DOHH2 (cell line): Measurements from ENCODE around the gene TNFRSF19.

Experiments used
- H3F3A ChIP-seq: fragments of 200-600 bp; sonication (generic), shearing (Covaris generic); 2 replicates; pipeline ENCODE4 v1.6.0; 2016; ENCODE audit warnings: antibody characterized with exemption, mild to moderate bottlenecking; ENCODE audit not compliant: control insufficient read depth, insufficient read depth
- H3K27ac ChIP-seq: fragments of 200-600 bp; sonication (generic); 2 replicates; pipeline ENCODE4 v1.5.1; 2014; ENCODE audit warnings: low read depth, mild to moderate bottlenecking, low read length, moderate library complexity
- H3K27me3 ChIP-seq: fragments of 200-600 bp; sonication (generic); 2 replicates; pipeline ENCODE4 v1.6.1; 2014; ENCODE audit warnings: mild to moderate bottlenecking, low read length, mixed read lengths; ENCODE audit not compliant: control insufficient read depth
- H3K36me3 ChIP-seq: fragments of 200-600 bp; sonication (generic); 2 replicates; pipeline ENCODE4 v1.6.1; 2014; ENCODE audit warnings: mild to moderate bottlenecking, low read length, moderate library complexity, mixed read lengths; ENCODE audit not compliant: control insufficient read depth
- H3K4me1 ChIP-seq: fragments of 200-600 bp; sonication (generic); 2 replicates; pipeline ENCODE4 v1.6.1; 2014; ENCODE audit warnings: mild to moderate bottlenecking, low read length, mixed read lengths; ENCODE audit not compliant: control insufficient read depth
- H3K4me2 ChIP-seq: fragments of 200-600 bp; sonication (generic); 2 replicates; pipeline ENCODE4 v1.6.0; 2014; ENCODE audit warnings: mild to moderate bottlenecking, low read length, moderate library complexity
- H3K4me3 ChIP-seq: fragments of 200-600 bp; sonication (generic); 2 replicates; pipeline ENCODE4 v1.5.1; 2014; ENCODE audit warnings: mild to moderate bottlenecking, low read length, mixed read lengths
- H3K79me2 ChIP-seq: fragments of 200-600 bp; sonication (generic); 2 replicates; pipeline ENCODE4 v1.6.1; 2014; ENCODE audit warnings: mild to moderate bottlenecking, low read length, mixed read lengths; ENCODE audit not compliant: control insufficient read depth
- H3K9me2 ChIP-seq: fragments of 200-600 bp; sonication (generic); replicated peaks from 2 replicates; pipeline ENCODE4 v1.6.1; 2014; ENCODE audit warnings: mild to moderate bottlenecking, low read length, mixed read lengths; ENCODE audit not compliant: control insufficient read depth
- H3K9me3 ChIP-seq: fragments of 200-600 bp; sonication (generic); 2 replicates; pipeline ENCODE4 v1.6.1; 2014; ENCODE audit warnings: antibody characterized with exemption, low read length, mixed read lengths; ENCODE audit not compliant: control insufficient read depth, insufficient read depth
- H4K20me1 ChIP-seq: fragments of 200-600 bp; sonication (generic); 2 replicates; pipeline ENCODE4 v1.6.0; 2014; ENCODE audit warnings: low read depth, mild to moderate bottlenecking, antibody characterized with exemption, low read length, moderate library complexity; ENCODE audit not compliant: control insufficient read depth, insufficient read depth
- EZH2phosphoT487 ChIP-seq: fragments of 200-600 bp; sonication (generic); IDR thresholded peaks from 2 replicates; pipeline ENCODE4 v1.6.1; 2017; ENCODE audit warnings: borderline replicate concordance, mild to moderate bottlenecking, antibody characterized with exemption, low read length, moderate library complexity, mixed read lengths
- TF ChIP-seq, protein P1 (sequence below): fragments of 200-600 bp; sonication (generic); IDR thresholded peaks from one replicate; pipeline ENCODE4 v1.5.1; 2014; ENCODE audit warnings: antibody characterized with exemption, mild to moderate bottlenecking, low read depth, low read length; ENCODE audit not compliant: poor library complexity, severe bottlenecking

The TNFRSF19 gene

DNA sequence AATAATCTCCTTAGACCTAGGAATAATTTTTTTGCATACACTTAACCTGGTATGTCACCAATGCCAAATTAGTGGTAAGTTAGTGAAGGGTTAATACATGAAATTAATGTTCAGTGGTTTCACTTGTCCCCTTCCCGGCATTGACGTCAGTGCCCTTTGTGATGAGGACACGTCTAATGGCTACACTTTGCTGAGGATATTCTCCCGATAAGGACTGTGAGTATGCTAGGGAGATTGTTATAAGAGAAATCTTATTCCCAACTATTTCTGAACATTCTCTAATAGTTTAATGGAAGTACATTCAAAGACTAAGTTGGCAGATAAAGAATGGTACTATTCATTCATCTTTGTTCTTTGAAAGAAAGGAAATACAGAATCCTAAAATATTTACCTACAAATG lies 102.4 kb downstream of the TNFRSF19 start:
- H3K36me3 ChIP-seq, result no peaks in the 10 kb centered on the region

DNA sequence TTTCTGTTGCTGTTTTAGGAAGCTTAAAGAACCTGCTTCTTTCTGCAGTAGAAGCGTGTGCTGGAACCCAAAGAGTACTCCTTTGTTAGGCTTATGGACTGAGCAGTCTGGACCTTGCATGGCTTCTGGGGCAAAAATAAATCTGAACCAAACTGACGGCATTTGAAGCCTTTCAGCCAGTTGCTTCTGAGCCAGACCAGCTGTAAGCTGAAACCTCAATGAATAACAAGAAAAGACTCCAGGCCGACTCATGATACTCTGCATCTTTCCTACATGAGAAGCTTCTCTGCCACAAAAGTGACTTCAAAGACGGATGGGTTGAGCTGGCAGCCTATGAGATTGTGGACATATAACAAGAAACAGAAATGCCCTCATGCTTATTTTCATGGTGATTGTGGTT lies 103.1 kb downstream of the TNFRSF19 start:
- Histone ChIP-seq H3K27ac (no peak overlapping the region), H3K9me3 (no peaks in the 10 kb centered on the region)
- no peak for TF ChIP-seq EZH2phosphoT487
- TF ChIP-seq, protein P1, sequence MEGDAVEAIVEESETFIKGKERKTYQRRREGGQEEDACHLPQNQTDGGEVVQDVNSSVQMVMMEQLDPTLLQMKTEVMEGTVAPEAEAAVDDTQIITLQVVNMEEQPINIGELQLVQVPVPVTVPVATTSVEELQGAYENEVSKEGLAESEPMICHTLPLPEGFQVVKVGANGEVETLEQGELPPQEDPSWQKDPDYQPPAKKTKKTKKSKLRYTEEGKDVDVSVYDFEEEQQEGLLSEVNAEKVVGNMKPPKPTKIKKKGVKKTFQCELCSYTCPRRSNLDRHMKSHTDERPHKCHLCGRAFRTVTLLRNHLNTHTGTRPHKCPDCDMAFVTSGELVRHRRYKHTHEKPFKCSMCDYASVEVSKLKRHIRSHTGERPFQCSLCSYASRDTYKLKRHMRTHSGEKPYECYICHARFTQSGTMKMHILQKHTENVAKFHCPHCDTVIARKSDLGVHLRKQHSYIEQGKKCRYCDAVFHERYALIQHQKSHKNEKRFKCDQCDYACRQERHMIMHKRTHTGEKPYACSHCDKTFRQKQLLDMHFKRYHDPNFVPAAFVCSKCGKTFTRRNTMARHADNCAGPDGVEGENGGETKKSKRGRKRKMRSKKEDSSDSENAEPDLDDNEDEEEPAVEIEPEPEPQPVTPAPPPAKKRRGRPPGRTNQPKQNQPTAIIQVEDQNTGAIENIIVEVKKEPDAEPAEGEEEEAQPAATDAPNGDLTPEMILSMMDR, result no peak

More for the DNA sequence above, 102.4 kb downstream of the TNFRSF19 start:
- H3F3A ChIP-seq, result no peaks in the 10 kb centered on the region
- H3K79me2 ChIP-seq, result no peaks in the 10 kb centered on the region
- no peak overlapping the region for H3K4me2 ChIP-seq
- no peak overlapping the region for H3K27ac ChIP-seq
- no peaks in the 10 kb centered on the region for H3K4me1 ChIP-seq
- H3K9me3 ChIP-seq, result no peaks in the 10 kb centered on the region
- no peaks in the 10 kb centered on the region for H4K20me1 ChIP-seq
- no peak overlapping the region for H3K4me3 ChIP-seq
- H3K9me2 ChIP-seq, result no peaks in the 10 kb centered on the region
- peaks cover 9% of the 10 kb centered on the region for H3K27me3 ChIP-seq
- TF ChIP-seq, protein P1, result no peak
- TF ChIP-seq EZH2phosphoT487, result no peak

DNA sequence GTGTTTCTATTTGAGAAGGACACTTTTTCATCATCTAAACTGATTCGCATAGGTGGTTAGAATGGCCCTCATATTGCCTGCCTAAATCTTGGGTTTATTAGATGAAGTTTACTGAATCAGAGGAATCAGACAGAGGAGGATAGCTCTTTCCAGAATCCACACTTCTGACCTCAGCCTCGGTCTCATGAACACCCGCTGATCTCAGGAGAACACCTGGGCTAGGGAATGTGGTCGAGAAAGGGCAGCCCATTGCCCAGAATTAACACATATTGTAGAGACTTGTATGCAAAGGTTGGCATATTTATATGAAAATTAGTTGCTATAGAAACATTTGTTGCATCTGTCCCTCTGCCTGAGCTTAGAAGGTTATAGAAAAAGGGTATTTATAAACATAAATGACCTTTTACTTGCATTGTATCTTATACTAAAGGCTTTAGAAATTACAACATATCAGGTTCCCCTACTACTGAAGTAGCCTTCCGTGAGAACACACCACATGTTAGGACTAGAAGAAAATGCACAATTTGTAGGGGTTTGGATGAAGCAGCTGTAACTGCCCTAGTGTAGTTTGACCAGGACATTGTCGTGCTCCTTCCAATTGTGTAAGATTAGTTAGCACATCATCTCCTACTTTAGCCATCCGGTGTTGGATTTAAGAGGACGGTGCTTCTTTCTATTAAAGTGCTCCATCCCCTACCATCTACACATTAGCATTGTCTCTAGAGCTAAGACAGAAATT lies 103.8 kb downstream of the TNFRSF19 start:
- no peak for TF ChIP-seq EZH2phosphoT487
- TF ChIP-seq, protein P1, result no peak
- no peaks in the 10 kb centered on the region for H3K4me1 ChIP-seq
- no peaks in the 10 kb centered on the region for H3F3A ChIP-seq
- H3K9me3 ChIP-seq, result no peaks in the 10 kb centered on the region
- H3K27me3 ChIP-seq, result peaks cover 9% of the 10 kb centered on the region
- no peak overlapping the region for H3K4me3 ChIP-seq
- no peaks in the 10 kb centered on the region for H3K79me2 ChIP-seq
- no peak overlapping the region for H3K4me2 ChIP-seq
- no peak overlapping the region for H3K27ac ChIP-seq
- no peaks in the 10 kb centered on the region for H4K20me1 ChIP-seq
- H3K9me2 ChIP-seq, result no peaks in the 10 kb centered on the region
- H3K36me3 ChIP-seq, result no peaks in the 10 kb centered on the region

More for the DNA sequence above, 103.1 kb downstream of the TNFRSF19 start:
- Histone ChIP-seq H3K36me3 (no peaks in the 10 kb centered on the region), H3K79me2 (no peaks in the 10 kb centered on the region), H3K4me2 (no peak overlapping the region), H3K27me3 (peaks cover 9% of the 10 kb centered on the region), H4K20me1 (no peaks in the 10 kb centered on the region), H3K4me3 (no peak overlapping the region), H3K9me2 (no peaks in the 10 kb centered on the region), H3F3A (no peaks in the 10 kb centered on the region), H3K4me1 (no peaks in the 10 kb centered on the region)
